GM21786 (cell line): ENCODE measurements around the gene CD59.
"Not testable (repeated sequence)": the region's sequence is repeated elsewhere in the genome, so short reads cannot be mapped to it uniquely, and the experiment has no call there.

Source experiments
- ATAC-seq: cut with Tn5 transposase; IDR thresholded peaks from one replicate; pipeline ENCODE4 v1.9.1; 2021; ENCODE audit not compliant: unreplicated experiment

CD59 gene

DNA sequence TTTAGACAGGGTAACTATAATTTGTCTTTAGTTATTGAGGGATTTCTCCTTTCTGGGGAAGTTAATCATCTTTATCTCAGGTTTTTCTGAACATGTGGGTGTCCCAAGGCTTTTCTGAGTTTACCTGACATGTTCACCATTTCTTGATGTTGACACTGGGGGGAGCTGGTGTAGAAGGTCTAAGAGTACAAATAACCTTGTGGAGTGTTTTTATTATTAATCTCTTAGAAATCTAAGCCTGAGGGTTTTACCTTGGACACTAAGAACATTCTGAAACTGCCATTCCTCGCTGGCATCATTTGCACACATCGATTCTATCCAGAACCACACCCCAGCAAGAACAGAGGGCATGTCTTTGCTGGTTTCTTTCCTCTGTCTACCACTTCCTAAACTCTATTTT lies 20.0 kb downstream of the CD59 start:
- no peak for ATAC-seq

DNA sequence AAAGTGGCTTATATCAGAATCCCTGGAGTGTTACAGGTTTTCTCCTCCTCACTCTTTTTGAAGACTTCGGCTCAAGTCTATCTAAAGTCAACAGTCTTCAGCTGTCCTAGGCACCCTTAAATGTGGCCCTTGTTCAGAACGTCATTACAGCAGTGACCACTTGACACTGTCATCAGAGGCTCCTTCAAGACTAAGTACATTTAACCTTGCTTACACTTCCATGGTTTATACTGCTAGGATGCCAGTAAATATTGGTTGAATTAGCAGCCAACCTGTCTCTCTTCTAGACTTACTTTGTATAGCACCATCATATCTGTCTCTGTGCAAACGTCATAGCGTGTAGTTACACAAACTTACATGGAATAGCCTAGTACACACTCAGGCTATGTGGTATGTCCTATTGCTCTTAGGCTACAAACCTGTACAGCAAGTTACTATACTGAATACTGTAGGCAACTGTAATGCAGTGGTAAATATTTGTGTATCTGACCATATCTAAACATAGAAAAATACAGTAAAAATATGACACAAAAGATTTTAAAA lies 22.3 kb downstream of the CD59 start:
- ATAC-seq: no peak

- no peak for ATAC-seq
These were observed 22.9 kb downstream of the CD59 start for GRCh38 chr11:33713151-33713855.

DNA sequence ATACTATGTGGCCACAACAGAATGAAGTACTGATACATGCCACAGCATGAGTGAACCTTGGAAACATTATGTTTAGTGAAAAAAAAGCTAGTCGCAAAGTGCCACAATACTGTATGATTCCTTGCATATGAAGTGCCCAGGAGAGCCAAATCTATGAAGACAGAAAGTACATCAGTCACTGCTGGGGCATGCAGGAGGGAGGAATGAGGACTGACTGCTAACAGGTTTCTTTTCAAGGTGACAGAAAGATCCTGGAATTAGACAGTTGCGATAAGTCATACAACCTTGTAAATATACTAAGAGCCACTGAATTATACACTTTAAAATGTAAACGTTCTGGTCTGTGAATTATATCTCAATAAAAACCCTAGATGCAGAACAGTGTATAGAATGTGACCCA lies 23.8 kb downstream of the CD59 start:
- no peak for ATAC-seq

- no peak for ATAC-seq
These were observed 26.8 kb downstream of the CD59 start for GRCh38 chr11:33709466-33709865.

DNA sequence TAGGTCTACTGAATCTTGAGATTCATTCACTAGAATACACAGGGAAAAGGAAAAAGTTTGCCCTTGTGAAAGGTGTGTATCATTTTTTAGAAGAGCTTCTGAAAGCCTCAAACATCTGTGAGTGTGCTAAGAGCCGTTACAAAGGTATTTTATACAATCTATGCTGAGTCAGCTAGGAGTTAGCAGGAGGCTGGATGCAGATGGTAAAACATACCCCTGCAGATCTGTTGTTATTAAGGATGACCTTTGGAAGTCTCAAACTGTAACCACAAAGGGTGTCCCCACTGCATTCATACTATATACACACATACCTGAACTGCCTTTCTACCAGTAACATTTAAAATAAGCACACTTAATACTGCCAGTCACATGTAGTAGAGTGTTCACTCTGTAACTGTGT lies 27.2 kb downstream of the CD59 start:
- ATAC-seq: no peak

- not testable (repeated sequence) for ATAC-seq
These were observed 28.4 kb downstream of the CD59 start for GRCh38 chr11:33707831-33708230.

GRCh38 chr11:33706966-33707365 lies 29.3 kb downstream of the CD59 start:
- no peak for ATAC-seq

DNA sequence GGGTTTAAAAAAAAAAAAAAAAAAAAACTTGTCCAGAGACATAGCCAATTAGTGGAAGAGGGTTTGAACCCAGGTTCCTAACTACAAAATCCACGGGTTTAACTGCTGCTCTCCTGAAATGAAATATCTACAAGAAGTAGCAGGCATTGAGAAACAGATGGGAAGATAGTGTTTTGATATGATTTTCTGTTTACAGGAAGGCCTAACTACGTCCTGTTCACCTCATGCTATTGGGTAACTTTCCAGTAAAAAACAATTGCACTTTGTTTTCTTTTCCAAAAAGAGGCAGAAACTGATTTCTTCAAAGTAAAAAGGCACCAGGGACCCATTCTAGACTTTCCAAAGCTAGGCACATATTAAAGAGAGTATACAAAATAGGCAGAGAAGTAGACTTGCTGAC lies 29.7 kb downstream of the CD59 start:
- no peak for ATAC-seq

- ATAC-seq: no peak
These were observed 31.8 kb downstream of the CD59 start for GRCh38 chr11:33704240-33705002.

DNA sequence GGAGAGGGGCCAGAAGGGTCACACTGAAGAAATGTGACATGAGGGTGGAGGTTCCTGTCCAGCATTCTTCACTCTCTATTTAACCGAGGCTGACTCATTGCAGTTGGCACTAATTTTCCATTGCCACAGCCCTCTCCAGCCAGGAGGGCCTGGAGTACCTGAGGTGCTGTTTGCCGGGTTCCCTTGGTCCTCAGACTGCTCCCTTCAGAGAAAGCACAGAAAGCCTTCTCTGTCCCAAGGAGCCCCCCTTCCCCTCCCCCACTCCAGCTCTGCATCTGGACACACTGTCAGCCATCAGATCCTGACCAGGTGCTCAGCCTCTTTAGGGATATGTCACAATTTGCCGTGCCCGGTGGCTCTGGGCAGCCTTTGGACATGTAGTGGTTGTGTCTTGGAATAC lies 32.4 kb downstream of the CD59 start:
- ATAC-seq: no peak

DNA sequence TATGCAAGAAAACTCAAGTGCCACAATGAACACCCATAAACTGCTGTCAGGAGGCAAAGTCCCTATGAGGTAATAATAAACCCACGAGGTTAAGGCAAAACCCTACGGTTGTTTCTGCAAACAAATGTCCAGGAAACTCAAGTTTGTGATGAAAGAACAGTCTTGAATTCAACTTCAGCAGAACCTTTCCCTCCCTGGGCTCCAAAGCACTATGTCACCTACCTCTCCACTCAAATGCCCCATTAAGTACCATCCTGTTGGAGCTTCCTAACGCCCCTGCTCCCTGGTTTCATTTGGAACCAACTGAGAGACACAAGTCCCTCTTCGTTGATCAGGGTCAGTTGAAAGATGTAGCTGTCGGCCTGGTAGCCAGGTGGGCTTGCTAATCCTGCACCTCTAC lies 33.0 kb downstream of the CD59 start:
- ATAC-seq: no peak

- ATAC-seq: no peak
These were observed 34.7 kb downstream of the CD59 start for GRCh38 chr11:33701302-33702230.

GRCh38 chr11:33700502-33701271 lies 35.5 kb downstream of the CD59 start, which contains the start of gene C11orf91:
Gene C11orf91 (minus strand): TSS chr11:33700826. CDS start chr11:33700740, 86 bp downstream.
- ATAC-seq: peak; percentile 89

- no peak for ATAC-seq
These were observed 36.1 kb downstream of the CD59 start for GRCh38 chr11:33700063-33700501.

GRCh38 chr11:33699515-33700062 lies 36.6 kb downstream of the CD59 start:
- no peak for ATAC-seq

- ATAC-seq: no peak
These were observed 37.3 kb downstream of the CD59 start for GRCh38 chr11:33698921-33699320.

DNA sequence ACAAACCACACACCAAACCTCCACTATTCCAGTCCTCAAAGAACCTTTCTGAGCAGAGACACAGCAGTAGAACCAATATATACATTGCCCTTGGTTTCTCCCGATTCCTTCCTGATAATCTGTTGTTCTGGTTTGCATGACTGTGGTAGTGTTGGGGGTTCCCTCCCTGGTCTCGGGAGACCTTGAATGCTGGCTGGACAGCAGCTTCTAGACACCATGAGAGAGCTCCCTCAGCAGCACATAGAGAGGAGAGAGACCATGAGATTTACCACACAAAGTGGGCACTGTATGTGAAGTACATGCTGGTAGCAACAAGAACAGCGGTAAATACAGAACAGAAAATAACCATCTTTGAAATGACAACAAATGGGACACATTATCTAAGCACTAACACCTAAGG lies 38.2 kb downstream of the CD59 start:
- no peak for ATAC-seq

DNA sequence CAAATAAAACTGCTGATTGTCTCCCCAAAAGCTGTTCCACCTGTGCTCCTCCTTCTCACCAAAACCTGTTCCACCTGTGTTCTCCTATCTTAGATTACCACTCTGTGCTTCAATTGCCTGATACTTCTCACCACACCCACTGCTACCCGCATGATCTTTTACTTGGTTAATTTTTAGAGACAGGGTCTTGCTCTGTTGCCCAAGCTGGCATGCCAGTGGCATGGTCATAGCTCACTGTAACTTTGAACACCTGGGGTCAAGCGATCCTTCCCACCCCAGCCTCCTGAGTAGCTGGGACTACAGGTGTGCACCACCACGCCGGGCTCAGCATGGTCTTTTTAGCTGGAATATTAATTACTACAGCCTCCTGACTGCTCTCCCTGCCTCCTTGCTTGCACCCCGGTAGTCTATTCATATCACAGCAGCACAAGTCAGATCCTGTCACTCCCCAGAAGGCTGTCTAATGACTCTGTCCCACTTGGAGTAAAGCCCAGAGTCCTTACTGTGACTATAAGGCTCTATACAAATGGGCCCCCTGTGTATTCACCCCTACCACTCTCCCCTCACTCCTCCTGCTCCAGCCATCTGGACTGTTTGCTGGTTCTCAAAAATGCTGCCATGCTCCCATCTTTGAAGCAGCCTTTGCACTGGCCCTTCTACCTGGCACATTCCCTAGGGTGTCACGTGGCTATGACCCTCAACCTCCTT lies 39.1 kb downstream of the CD59 start:
- no peak for ATAC-seq
